Renal cortex interstitium (tissue), 11 donors: Measurements from ENCODE around the gene SOWAHC. TPM values are rescaled to one million over a fixed set of nuclear protein-coding genes. Genes with fewer than 3 reads are reported as not detected.

Experiments used
- DNase-seq, 11 donors: peaks; one replicate each; pipeline ENCODE4 v3.0.0-alpha.2; 2013; ENCODE audit warnings: low read depth in 9 of 11, low spot score in 4 of 11; ENCODE audit errors: extremely low read depth in 1 of 11
- polyA plus RNA-seq, 3 donors: library from polyadenylated mRNA; unstranded; fragments of 120-200 nt; gene quantifications; one replicate each; pipeline ENCODE4 v1.2.1, GENCODE V29; 2013; ENCODE audit not compliant: insufficient read length in 3 of 3

SOWAHC gene
- polyA plus RNA-seq, 3 donors = 16.9 to 19.1 (median 19.0) TPM

GRCh38 chr2:109663721-109664120, 49.6 kb downstream of the SOWAHC start:
- DNase-seq = peak in 5 of 11 donors; percentile 25 to 59 (median 43)

GRCh38 chr2:109666466-109666865, 52.3 kb downstream of the SOWAHC start:
- no peak for DNase-seq

Other genes starting within 250 kb of the SOWAHC start
- gene SEPTIN10, start 398 bp upstream of the SOWAHC start, polyA plus RNA-seq = 100 to 1,000 TPM; 109 to 124 (median 111) TPM
- 10 to 100 TPM; 18.3 to 26.3 (median 18.3) TPM for gene RGPD5, start 179.9 kb downstream of the SOWAHC start, polyA plus RNA-seq